MM.1S (cell line): ENCODE measurements around the gene PKD1L1.

Experiments used
- CTCF ChIP-seq: fragments of 300-600 bp; sonication (generic); IDR thresholded peaks from 2 replicates; pipeline ENCODE4 v1.5.1; 2016; ENCODE audit warnings: antibody characterized with exemption, low read length, mixed read lengths
- EZH2phosphoT487 ChIP-seq: fragments of 300-600 bp; sonication (generic); IDR thresholded peaks from 2 replicates; pipeline ENCODE4 v1.6.1; 2018; ENCODE audit warnings: antibody characterized with exemption, low read length

- TF ChIP-seq CTCF (no peak), EZH2phosphoT487 (no peak)
Observed at GRCh38 chr7:47785923-47786556, 162.2 kb downstream of the PKD1L1 start.
